Cardiac septum (tissue), 1 donor: ENCODE data around the gene EIF2S3. TPM values are rescaled to one million over a fixed set of nuclear protein-coding genes. Genes with fewer than 3 reads are reported as not detected.

ENCODE experiments used
- DNase-seq: peaks from one replicate; pipeline ENCODE4 v3.0.0-alpha.2; 2020; ENCODE audit warnings: low spot score
- intact Hi-C: fragments of 100-400 bp; cut with DNase I; formaldehyde crosslinking; loops from one replicate; pipeline ENCODE4 v1.14.0; 2022
- long read RNA-seq: library from polyadenylated mRNA; unstranded; transcript quantifications from one replicate; pipeline ENCODE4 v2.0.0, GENCODE V29; 2021
- total RNA-seq: library from RNA; stranded (reverse); fragmentation: NEBNext Ultra II Directional; extraction: Animal tissue kit (Norgen Biotek cat#: 25700); gene quantifications from one replicate; pipeline ENCODE4 v1.2.1, GENCODE V29; 2021
- donor health status: DM: no; HTN: no; CAD: no.

Gene EIF2S3
- 105 TPM for total RNA-seq
- long read RNA-seq, transcript EIF2S3-201 (12 exons, 2,858 nt) = major isoform, 118 of 135 reads
- long read RNA-seq, partial matches to known transcripts = 9 of 135 reads
- long read RNA-seq, other reads (novel, unspliced or antisense) = 8 of 135 reads

DNA sequence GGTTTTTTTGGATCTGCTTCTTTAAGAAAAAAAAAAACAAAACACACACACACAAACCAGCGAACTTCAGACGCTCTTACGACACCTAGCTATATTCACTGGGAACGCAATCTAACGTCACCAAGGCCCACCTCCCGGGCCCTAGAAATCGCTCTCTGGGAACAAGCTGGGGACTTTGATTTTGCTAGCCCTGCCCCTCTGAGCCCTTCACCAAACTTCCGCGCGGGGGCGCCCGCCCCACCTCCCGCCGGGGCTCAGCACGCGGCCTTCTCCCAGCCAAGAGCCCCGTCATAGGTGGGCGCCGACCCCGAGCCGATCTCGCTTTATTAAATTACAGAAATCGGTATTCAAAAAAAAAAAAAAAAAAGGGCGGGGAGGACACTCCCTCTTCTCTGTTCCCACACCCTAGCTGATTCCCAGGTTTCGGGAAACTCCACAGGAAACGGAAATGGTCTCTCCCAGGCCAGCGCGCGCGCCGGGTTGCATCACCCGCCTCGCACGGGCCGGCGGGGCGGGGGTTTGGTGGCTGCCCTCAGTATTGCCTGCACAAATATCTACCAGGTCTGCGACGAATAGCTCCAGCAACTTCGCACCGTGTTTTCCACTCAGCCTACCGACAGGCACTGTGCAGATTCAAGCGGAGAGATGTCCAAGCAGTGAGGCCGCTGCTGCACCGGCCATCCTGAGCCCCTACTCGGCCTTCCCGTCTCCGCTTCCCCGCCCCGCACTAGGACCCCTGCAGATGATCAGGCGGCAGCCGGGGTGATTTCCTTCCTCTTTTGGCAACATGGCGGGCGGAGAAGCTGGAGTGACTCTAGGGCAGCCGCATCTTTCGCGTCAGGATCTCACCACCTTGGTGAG, at the start of gene EIF2S3:
Gene EIF2S3 (plus strand): TSS at position 775 of the 861 bp plus-strand sequence. CDS start 13 bp downstream, at position 788.
- intact Hi-C loops = loop anchor here (1.0 to 2.0 kb wide), 4 partner anchors 30 to 272 kb away; partner anchors contain the start of genes APOO and SAT1
- DNase-seq = peak; percentile 96

DNA sequence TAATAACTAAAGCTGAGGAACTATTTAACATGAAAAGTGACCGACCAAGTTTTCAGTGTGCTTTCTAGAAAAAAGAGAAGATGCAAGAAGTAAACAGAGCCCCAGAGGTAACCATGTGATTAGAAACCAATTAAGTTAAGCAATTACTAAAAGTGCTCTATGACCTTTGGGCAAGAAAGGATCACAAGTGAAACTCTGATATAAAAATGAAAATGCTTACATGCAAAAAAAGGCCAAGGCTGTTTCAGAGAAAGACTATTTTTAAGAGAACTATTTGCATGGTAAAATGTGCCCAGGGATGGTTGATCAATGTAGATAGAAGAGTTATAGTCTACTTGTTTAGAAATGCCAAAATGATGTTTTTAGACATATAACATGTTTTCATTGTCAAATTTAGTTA, 49.7 kb upstream of the EIF2S3 start:
- intact Hi-C loops = no loop called here
- no peak for DNase-seq

DNA sequence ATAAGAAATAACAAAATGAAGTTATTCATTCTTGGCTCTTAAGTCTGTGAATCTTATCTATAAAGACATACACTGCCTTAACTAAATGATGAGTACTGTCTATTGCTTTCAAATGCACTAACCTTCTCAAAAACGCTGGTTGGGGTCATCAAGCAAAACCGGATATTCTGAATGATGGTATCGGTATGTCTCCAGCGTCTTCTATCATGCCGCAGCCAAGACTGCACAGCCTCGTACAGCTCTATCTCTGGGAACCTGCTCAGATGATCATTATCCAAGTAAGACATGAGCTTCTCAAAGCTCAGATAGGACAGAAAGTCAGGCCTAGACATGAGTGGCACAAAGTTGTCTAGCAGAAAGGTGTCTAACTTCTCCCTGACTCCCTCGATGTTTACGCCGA, 48.9 kb upstream of the EIF2S3 start:
- intact Hi-C loops = no loop called here

DNA sequence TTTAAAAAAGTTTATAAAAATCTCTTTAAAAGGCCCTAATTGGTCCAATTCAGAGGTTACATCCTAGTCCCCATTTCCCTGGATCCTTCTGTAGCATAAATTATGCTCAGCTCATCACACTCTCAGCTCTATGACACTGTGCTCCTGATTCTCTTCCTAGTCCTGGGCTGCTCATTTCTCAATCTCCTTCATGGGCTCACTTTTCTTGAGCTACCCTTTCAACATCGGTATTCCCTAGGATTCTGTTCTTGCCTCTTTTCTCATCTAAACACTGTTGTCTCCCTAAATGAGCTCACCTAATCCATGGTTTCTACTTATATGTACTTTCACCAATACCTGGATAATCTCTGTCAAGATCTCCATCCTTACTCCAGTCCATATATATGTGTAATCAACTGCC, 42.5 kb upstream of the EIF2S3 start:
- intact Hi-C loops = no loop called here
- no peak for DNase-seq

More for the DNA sequence above, 48.9 kb upstream of the EIF2S3 start:
- no peak for DNase-seq

DNA sequence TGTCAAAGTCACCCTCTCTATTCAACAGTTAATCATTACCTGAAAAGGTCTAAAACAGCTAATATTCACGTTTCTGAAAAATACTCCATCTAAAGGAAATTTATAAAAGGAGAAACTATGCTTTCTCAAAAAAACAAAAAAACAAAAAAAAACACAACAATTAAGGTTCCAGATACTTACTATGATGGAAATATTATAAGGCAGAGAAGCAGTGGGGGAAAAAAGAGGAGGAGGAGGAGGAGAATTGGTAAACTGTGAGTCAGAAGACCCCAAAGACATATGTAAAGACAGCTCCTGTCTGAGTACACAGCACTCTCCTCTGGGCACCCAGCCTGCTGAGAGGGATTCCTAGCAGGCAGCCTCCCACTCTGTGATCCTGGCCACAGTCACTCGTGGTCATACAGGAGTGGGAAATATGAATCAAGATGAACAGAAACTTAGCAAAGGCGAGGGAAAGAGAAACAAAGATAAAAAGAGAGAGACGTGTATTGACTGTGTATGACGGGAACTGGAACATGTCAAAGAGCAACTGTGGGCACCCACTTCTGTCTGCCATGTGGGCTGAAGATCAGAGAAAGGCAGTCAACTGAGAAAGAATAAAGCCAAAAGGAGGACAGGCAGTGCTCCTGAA, 40.3 kb upstream of the EIF2S3 start:
- no peak for DNase-seq
- intact Hi-C loops = no loop called here

DNA sequence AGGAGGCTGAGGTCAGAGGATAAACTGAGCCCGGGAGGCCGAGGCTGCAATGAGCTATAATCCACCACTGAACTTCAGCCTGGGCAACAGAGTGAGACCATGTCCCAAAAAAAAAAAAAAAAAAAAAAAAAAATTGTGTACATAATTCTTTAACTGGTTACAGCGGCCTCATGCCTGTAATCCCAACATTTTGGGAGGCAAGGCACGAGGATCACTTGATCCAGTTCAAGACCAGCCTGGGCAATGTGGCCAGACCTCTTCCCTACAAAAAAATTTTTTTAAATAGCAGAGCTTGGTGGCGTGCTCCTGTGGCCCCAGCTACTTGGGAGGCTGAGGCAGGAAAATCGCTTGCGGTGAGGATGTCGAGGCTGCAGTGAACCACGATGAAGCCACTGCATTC, 37.1 kb upstream of the EIF2S3 start:
- intact Hi-C loops = no loop called here

DNA sequence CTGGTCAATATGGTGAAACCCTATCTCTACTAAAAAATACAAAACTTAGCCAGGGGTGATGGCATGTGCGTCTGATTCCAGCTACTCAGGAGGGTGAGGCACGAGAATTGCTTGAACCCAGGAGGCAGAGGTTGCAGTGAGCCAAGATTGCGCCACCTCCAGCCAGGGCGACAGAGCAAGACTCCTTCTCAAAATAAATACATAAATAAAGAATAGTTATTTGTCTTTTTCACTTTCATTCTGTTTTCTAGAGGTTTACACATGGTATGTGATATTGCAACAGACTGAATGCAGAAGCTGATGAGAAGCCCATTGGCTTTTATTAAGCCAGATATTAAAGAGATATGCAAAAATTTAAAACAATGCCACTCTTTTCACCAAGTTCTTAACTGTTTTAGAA, 35.9 kb upstream of the EIF2S3 start:
- intact Hi-C loops = no loop called here
- no peak for DNase-seq

More for the DNA sequence above, 37.1 kb upstream of the EIF2S3 start:
- DNase-seq = no peak

DNA sequence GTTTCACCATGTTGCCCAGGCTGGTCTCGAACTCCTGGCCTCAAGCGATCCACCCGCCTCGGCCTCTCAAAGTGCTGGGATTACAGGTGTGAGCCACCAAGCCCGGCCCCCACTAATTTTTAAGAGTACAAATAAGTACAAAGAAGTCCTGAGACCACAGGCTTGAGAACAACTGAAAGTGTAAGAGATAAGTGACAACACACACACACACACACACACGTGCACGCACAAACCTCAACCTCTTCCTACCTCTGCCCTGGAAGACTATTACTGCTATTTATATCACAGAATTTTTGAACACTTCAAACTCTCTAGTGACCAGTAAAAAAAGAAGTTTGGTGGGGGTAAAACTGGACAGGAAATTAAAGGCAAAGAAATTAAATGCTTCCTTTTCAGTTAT, 35.3 kb upstream of the EIF2S3 start:
- intact Hi-C loops = no loop called here
- no peak for DNase-seq

DNA sequence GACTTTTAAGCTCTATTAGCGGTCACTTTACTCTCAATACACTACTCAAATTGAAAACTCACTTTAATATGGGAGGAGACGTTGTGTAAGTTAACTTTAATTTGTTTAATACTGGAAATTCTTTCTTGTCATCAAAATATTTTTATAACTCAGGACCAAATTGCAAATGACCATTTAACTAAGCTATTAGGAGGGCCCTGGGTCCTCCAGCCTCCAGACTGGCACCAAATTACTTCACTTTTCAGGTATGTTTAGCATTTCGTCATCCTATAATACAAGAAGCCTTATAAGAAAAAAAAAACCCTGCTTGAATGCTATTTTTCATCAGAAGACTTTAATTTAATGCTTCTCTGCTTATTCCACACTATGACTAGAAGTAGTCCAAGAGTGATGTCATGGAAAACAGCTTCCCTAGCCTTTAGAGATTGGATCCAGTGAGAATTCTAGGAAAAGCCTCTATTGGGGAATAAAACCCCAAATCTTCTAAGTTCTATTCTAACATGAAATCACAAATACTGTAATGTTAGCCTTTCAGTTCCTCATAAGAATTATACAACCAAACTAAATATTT, 34.4 kb upstream of the EIF2S3 start:
- intact Hi-C loops = loop anchor here (10.0 kb wide), 1 partner anchor 236 kb away; the partner anchor contains the start of gene SAT1
- DNase-seq = no peak

DNA sequence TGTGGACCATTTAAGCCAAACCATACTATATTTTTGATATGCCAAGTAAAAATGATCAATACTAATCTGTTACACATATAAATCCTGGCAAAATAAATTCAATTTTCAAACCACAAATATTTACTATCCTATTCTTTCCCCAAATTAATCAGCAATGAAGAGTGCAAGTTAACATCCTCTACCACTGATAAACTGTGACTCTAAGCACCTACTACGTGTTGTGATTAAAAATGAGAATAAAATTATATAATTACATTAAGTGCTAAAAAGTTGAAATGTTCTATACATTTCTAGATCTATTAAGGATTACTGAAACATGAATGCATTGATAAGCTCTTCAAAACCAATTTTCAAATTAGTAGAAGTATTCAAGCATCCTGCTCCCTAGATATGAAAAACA, 31.2 kb upstream of the EIF2S3 start:
- DNase-seq = no peak
- intact Hi-C loops = loop anchor here (10.0 kb wide), 1 partner anchor 239 kb away; the partner anchor contains the start of gene SAT1

DNA sequence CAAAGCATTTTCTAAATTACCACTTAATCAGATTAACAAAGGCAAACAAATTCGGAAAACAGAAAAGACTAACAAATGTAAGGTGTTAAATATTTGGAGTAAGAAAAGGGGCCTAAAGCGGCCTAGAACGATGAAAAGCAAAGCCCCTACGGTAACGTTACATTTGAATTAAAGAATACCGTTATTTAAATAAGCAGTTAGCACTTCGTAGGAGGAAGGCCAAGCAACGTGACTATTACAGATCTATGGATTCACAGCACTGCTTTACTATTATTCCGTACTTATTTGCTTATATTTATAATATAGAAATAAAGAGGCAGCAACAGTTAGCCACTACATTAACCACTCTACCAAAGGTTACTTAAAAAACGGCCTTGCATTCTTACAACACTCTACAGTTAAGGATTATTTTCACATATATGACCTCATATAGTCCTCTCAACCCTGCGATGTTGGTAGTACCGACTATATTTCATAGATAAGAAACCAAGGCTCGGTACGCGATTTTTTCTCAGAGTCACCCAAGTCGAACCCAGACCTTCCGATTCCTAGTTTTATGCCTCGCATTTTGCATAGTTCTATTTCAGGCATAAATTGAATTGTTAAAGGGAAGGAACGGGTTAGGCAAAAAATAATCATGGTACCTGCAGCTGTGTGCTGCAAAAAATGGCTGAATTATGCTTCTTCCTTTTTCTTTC, 30.6 kb upstream of the EIF2S3 start:
- DNase-seq = no peak
- intact Hi-C loops = loop anchor here (2.0 to 10.0 kb wide), 2 partner anchors 31 to 239 kb away; partner anchors contain the start of genes EIF2S3 and SAT1

DNA sequence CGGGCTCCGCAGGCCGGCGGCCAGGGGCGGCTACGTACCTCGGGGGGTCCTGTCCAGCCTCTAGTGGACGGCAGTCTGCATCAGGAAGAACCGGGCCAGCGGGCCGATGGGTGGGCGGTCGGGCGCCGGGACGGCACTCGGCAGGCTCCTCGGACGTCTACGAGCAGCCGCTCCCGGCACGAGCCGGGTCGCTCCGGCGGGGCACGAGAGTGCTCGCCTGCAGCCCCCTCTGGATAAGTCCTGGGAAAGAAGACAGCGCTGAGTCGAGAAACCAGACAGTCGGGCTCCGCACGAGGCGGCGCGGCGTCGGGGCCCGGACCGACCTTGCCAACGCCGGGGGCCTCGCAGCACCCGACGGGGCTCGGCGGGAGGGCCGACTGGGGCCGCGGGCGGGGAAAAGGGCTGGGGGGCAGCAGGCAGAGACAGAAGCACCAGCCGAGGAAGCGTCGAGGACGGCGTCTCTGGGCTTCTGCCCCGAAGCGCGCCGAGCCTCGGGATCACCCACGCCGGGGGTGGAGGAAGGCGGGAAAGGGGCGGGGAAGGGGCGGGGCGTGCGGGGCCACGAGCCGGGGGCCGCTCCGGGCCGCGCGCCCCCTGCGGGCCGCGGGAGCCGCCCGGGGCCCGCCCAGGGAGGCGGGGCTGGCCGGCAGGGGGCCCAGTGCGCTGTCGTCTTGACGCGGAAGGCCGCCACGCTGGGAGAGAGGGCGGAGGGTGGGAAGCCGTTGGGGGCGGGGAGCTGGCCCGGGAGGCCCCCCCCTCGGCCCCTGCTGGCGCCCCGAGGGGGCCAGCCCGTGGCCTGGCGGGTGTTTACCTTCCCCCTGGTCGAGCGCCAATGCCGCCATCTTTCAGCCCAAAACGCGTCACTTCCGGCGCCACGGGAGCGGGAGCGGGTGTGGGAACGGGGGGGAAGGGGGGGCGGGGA, 29.7 kb upstream of the EIF2S3 start:
- intact Hi-C loops = loop anchor here (2.0 to 10.0 kb wide), 4 partner anchors 30 to 358 kb away; partner anchors contain the start of genes APOO, CXorf58, EIF2S3 and PRDX4

DNA sequence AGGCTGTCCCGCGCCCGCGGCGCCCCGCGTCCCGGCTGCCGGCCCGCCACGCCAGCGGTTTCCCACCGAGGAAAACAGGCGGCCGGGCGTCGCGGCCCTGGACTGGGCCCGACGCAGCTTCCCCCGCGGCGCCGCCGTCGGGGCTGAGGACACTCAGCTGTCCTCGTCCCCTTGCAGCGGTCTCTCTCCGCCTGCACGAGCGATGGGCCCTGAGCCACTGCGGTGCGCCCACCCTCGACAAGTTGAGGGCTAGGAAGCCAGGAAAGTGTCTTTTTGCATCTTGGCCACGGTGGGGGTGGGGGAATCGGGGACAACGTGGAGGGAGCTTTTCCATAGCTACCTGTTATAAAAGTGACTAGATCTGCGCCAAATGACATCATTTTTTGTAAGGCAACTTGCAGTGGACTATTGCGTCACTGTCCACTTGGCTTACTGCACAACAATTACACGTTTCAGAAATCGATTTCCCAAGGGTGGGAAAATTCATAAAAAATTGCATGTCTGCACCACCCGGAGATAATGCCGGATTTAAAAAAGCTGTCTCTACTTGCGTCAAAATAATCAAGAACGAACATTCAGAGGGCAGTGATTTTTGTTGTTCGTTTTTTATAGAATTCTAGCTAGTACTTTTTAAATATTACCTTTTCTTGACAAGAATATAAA, 28.9 kb upstream of the EIF2S3 start:
- DNase-seq = no peak
- intact Hi-C loops = loop anchor here (2.0 to 10.0 kb wide), 4 partner anchors 29 to 359 kb away; partner anchors contain the start of genes APOO, CXorf58, EIF2S3 and PRDX4

More for the DNA sequence above, 29.7 kb upstream of the EIF2S3 start:
- DNase-seq = peak; percentile 93

DNA sequence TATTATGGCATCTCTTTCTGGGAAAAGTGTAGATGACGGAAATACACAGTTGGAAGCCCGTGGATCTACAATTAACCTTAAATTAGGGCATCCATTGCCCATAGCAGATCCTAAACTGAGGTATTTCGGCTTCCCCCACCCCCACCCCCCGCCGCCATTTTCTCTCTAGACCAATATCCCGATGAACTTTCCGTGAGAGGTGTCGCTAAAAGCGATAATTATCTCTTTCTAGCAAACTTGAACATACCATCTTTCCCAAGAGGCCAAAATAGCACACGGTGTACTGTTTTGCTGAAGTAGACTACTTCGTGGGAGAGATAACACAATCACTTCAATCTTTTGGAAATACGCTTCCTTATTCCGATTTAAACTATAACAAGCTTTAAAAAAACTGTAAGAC, 28.3 kb upstream of the EIF2S3 start:
- intact Hi-C loops = loop anchor here (5.0 to 10.0 kb wide), 3 partner anchors 119 to 359 kb away; partner anchors contain the start of genes APOO, CXorf58, PRDX4 and SAT1
- no peak for DNase-seq

DNA sequence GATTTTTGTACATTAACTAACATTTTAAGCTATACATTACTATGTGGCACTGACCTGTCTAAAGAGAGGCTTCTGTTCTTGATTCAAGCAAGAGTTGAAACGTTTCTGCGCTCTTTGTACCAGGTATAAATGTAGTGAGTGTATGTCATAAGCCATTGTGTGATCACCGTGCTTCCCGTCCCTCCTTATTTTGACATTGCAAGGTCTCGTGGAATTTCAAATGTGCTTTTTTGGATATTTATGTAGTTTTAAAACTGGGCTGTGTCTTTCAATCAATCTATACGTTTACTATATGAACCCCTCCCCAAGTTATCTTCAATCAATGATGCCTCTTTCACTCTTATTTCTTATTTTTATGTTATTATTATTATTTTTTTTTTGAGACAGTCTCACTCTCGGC, 27.7 kb upstream of the EIF2S3 start, which contains the start of gene KLHL15:
Gene KLHL15 (minus strand): TSS at position 101 of the 400 bp plus-strand sequence. CDS start 20,493 bp downstream, outside the sequence.
- no peak for DNase-seq
- intact Hi-C loops = loop anchor here (5.0 to 10.0 kb wide), 3 partner anchors 120 to 360 kb away; partner anchors contain the start of genes APOO, CXorf58, PRDX4 and SAT1

DNA sequence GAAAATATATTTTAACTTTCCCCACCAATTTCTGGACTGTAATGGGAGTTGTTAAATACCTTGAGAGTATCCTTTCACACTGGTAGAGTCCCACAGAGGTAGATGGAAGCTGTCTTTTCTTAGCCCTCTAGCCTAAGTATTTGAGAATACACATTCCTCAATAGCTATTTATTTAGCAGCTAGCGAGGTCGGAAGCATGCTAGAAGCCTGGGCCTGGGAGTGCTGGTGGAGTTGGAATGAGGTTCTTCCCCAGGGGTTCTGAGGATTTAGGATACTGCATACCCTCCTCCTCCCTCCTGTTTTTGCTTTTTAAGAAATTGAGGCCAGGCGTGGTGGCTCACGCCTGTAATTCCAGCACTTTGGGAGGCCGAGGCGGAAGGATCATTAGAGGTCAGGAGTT, 26.8 kb upstream of the EIF2S3 start:
- intact Hi-C loops = loop anchor here (5.0 to 10.0 kb wide), 3 partner anchors 121 to 361 kb away; partner anchors contain the start of genes APOO, CXorf58, PRDX4 and SAT1
- no peak for DNase-seq

DNA sequence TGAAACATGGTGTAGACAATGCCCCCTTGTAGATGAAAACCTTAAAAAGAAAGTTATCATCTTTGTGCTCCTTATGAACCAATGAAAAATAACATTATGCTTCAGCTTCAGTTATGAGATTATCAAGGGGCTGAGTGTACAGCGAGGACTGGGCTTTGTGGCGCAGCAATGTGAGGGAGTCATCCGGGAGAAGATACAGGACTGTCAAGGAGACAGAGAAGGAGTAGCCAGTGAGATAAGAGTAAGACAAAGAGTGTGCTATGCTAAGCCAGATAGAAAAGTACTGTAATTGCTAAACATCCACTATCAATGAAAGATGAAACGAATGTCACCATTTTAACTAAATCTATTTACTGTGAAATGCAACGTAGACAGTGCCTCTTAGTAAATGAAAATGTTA, 24.2 kb upstream of the EIF2S3 start:
- no peak for DNase-seq
- intact Hi-C loops = no loop called here
